K562 (cell line): ENCODE data around the gene PPIL6. TPM values are rescaled to one million over a fixed set of nuclear protein-coding genes. Genes with fewer than 3 reads are reported as not detected.

ENCODE experiments used
- ARID4B ChIP-seq: sonication (generic); formaldehyde crosslinking; IDR thresholded peaks from 2 replicates; pipeline ENCODE4 v1.8.0; 2022; ENCODE audit warnings: mild to moderate bottlenecking, missing genetic modification reagents
- DACH1 ChIP-seq: fragments of 450-650 bp; IDR thresholded peaks from 2 replicates; pipeline ENCODE4 v1.6.1; 2018; ENCODE audit not compliant: partially characterized antibody
- FOXJ2 ChIP-seq: fragments of 200-800 bp; sonication (Bioruptor generic); IDR thresholded peaks from 2 replicates; pipeline ENCODE4 v1.6.1; 2016; ENCODE audit warnings: missing genetic modification characterization, missing compliant biosample characterization
- NRF1 ChIP-seq, 2 experiments: fragments of 450-650 bp; IDR thresholded peaks in 1 of 2; conservative IDR thresholded peaks in 1 of 2; 2 replicates each; pipeline ENCODE4 v1.6.1; 2014; ENCODE audit warnings: mild to moderate bottlenecking in 2 of 2
- TEAD1 ChIP-seq, 2 experiments: fragments of 450-650 bp in 1 of 2; sonication (generic) in 1 of 2; formaldehyde crosslinking; IDR thresholded peaks; 2 replicates each; pipeline versions ENCODE4 v1.4.0 to v1.8.0; 2020 to 2022; ENCODE audit warnings: mild to moderate bottlenecking in 2 of 2, missing genetic modification reagents in 1 of 2
- THRA ChIP-seq: fragments of 450-650 bp; IDR thresholded peaks from 2 replicates; pipeline ENCODE4 v1.6.1; 2017; ENCODE audit warnings: mild to moderate bottlenecking, moderate library complexity
- ZBTB40 ChIP-seq, 2 experiments: fragments of 450-650 bp in 1 of 2; sonication (generic) in 1 of 2; formaldehyde crosslinking in 1 of 2; IDR thresholded peaks; 2 replicates each; pipeline versions ENCODE4 v1.7.1 to v1.9.0; 2016 to 2022; ENCODE audit warnings: inconsistent platforms in 1 of 2, mild to moderate bottlenecking in 1 of 2, missing genetic modification reagents in 1 of 2
- ZNF197 ChIP-seq: fragments of 200-800 bp; sonication (Bioruptor generic); IDR thresholded peaks from 2 replicates; pipeline ENCODE4 v1.6.1; 2016; ENCODE audit warnings: low read depth, missing genetic modification characterization, missing compliant biosample characterization
- ZNF395 ChIP-seq: fragments of 200-800 bp; sonication (Bioruptor generic); IDR thresholded peaks from 2 replicates; pipeline ENCODE4 v1.6.1; 2017; ENCODE audit warnings: missing genetic modification characterization, missing compliant biosample characterization
- polyA plus RNA-seq, 8 experiments: library from polyadenylated mRNA; depleted of rRNA in 4 of 8; stranded (reverse) in 5 of 8; unstranded in 3 of 8; fragments of >200 nt; fragmentation: Nextera tagmentation in 2 of 8; fragmentation: Illumina TruSeq in 1 of 8; extraction: Ambion mirVana in 2 of 8; extraction: Trizol in 1 of 8; gene quantifications; 2 replicates each; pipeline versions ENCODE4 v1.2.1 to v1.2.3, GENCODE V29; 2011 to 2014; ENCODE audit warnings: inconsistent platforms in 1 of 8, missing spikeins in 1 of 8
- total RNA-seq, 7 experiments: library from RNA; depleted of rRNA in 6 of 7; stranded (reverse); fragments of >200 nt in 6 of 7; fragmentation: Illumina TruSeq in 2 of 7; extraction: Trizol in 2 of 7; gene quantifications; 2 replicates each; pipeline versions ENCODE4 v1.2.1 to v1.2.3, GENCODE V29; 2011 to 2021; ENCODE audit warnings: low replicate concordance in 1 of 7

Gene PPIL6
- total and polyA plus RNA-seq, 9 of the 15 experiments (the other 6 are each of a cell fraction or from before 2014, with no cell fraction given), result 0.03 to 0.98 (median 0.41) TPM; not detected in 1

GRCh38 chr6:109440331-109441068, at the start of gene PPIL6, which contains the start of gene SMPD2 (continued):
- TF ChIP-seq ARID4B (peak; percentile 79), ZNF395 (peak; percentile 76), FOXJ2 (tag) (peak; percentile 97), NRF1 (conservative IDR thresholded peaks at IDR 0.05 in 1 of 2, IDR thresholded peaks at IDR 0.05 in 1 of 2) (peak; percentile 6 to 46; a peak in 2 of 4 replicates), DACH1 (peak; percentile 31), ZNF197 (CRISPR knock-in tag) (0 out of 2 replicates have a peak, but pooled peaks have one; percentile 7), ZBTB40 (IDR thresholded peaks at IDR 0.05) (no peak), ZBTB40 (CRISPR knock-in tag; IDR thresholded peaks at IDR 0.05) (peak; percentile 50; the same call in 1 of the 2 replicates), THRA (no peak), TEAD1 (CRISPR knock-in tag; IDR thresholded peaks at IDR 0.05) (peak; percentile 32 to 87; a peak in 1 of 4 replicates)
